Choroid plexus epithelial cell (primary cell): Measurements from ENCODE around the gene GRIA1.

Experiments
- DNase-seq: peaks from one replicate; pipeline ENCODE4 v3.0.0-alpha.2; 2010; ENCODE audit warnings: low read depth
- H3K4me3 ChIP-seq: 2 replicates; pipeline ENCODE4 v1.5.1; 2011; ENCODE audit warnings: low read depth, mild to moderate bottlenecking, control low read depth, low read length, moderate library complexity
- TF ChIP-seq, protein P1 (sequence below): conservative IDR thresholded peaks from 2 replicates; pipeline ENCODE4 v1.5.1; 2011; ENCODE audit warnings: low read depth, mild to moderate bottlenecking, control low read depth, inconsistent platforms, low read length, moderate library complexity

Gene GRIA1

DNA sequence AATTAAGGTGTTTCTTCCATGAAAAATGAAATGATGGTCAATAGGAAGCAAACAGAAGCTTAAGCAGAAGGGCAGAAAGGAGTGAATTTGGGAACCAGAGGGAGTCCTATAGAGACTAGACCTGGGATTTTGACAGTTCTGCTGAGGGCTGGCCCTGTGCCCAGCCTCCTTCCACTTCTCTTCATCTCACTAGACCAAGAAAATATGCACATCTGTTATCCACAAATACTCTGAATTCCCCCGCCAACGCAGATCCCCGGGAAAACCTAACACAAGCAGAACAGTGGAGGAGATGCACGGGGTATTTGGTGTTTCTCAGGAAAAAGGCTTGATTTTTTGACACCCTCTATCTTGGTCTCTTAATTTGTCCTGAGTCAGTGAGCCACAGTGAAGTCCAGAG is 22.7 kb downstream of the GRIA1 start:
- peak; percentile 56 for DNase-seq
- TF ChIP-seq, protein P1, sequence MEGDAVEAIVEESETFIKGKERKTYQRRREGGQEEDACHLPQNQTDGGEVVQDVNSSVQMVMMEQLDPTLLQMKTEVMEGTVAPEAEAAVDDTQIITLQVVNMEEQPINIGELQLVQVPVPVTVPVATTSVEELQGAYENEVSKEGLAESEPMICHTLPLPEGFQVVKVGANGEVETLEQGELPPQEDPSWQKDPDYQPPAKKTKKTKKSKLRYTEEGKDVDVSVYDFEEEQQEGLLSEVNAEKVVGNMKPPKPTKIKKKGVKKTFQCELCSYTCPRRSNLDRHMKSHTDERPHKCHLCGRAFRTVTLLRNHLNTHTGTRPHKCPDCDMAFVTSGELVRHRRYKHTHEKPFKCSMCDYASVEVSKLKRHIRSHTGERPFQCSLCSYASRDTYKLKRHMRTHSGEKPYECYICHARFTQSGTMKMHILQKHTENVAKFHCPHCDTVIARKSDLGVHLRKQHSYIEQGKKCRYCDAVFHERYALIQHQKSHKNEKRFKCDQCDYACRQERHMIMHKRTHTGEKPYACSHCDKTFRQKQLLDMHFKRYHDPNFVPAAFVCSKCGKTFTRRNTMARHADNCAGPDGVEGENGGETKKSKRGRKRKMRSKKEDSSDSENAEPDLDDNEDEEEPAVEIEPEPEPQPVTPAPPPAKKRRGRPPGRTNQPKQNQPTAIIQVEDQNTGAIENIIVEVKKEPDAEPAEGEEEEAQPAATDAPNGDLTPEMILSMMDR, result no peak
- no peak overlapping the region for H3K4me3 ChIP-seq

DNA sequence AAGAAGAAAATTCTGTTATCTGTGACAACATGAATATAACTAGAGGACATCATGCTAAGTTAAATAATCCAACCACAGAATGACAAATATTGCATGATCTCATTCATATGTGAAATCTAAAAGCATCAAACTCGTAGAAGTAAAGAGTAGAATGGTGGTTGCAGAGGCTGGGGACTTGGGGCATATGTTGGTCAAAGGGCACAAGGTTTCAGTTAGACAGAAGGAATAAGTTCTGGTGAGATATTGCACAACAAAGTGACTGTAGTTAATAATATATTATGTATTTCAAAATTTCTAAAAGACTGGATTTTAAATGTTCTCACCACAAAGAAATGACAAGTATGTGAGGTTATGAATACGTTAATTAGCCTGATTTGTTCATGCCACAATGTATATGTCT is 24.8 kb downstream of the GRIA1 start:
- DNase-seq, result peak; percentile 67
- no peak overlapping the region for H3K4me3 ChIP-seq
- TF ChIP-seq, protein P1, result no peak

DNA sequence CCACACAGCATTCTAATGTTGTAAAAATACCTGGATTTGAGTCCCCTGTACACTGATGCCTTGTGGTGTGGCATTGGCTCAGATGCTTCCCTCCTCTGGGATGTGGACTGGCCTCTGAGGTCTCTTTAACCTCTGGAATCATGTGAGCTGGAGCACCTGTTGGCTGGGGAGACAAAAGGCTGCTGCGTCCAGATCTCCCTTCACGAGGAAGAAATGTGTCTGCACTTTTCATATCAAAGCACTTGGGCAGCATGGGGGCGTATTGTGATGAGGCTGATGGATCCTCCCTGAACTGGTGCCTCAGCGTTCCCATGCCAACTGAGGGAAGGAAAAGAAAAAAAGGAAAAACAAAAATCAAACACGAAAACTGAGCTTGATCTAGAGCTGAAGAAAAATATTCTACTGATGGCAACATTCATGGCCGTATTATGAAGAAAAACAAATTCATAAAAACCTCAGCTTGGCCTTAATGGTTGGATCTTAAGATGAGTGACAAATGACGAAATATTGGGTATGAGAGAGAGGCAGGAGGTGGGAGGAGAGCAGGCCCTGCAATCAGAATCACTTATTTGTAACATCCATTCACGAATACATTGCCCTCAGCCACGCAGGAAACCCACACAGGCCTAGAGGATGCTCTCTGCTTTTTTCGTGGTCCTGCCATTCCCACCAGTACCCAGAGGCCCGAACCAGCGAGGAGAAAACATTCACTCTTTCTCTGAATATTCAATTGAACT is 26.2 kb downstream of the GRIA1 start:
- no peak for DNase-seq
- H3K4me3 ChIP-seq, result no peak overlapping the region
- TF ChIP-seq, protein P1, result no peak

DNA sequence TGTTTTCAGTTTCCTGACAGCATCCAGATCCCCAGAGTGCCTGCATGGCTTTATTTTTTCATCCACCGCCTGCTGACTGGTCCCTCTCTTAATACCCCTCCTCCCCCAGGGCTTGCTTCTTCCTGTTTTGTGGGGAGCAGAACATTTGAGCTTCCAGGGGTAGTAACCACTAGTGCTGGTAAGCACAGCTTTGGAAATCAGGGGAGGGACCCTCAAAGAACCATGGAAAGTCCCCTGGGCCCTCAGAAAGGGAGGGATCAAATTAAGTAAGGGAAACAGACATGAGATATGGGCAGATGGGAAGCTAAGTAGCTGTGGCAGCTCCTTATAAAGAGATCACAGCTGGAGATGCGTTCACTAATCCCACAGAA is 26.8 kb downstream of the GRIA1 start:
- H3K4me3 ChIP-seq, result no peak overlapping the region
- no peak for DNase-seq
- TF ChIP-seq, protein P1, result no peak

DNA sequence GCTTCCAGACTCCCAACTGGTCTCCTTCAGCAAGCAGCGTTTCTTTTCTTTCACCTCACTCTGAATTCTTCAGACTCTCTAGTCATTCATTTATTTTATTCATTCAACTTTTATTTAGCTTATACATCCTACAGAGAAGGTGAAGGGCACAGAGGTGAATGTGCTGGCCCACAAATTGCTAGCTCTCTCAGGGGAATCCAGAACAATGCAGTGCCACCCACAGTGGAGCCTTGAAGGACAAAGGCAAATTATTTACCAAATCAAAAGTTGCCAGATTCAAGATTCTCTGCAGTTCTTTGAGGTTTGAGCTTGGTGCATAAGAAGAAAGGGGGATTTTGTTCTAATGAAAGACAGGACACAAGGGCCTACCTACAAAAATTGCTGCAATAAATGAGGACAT is 29.7 kb downstream of the GRIA1 start:
- no peak overlapping the region for H3K4me3 ChIP-seq
- DNase-seq, result no peak
- TF ChIP-seq, protein P1, result no peak

DNA sequence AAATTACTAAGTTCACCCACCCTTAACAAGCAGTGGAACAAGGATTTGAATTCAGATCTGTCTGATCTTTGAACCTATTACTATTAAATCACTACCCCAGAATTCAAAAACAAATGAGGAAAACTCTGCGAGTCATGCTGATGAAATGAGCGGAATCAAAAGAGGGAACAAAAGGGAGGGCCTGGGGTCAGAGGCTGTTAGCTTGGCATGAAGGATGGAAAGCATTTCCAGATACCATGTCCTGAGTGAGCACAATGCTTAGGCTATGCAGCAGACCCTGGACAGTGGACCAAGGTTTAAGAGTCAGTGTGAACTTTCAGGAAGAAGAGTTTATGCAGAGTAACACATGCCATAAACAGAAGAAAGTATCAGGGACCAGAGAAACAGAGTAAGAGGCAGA is 30.5 kb downstream of the GRIA1 start:
- peak; percentile 43 for DNase-seq
- H3K4me3 ChIP-seq, result no peak overlapping the region
- TF ChIP-seq, protein P1, result no peak

DNA sequence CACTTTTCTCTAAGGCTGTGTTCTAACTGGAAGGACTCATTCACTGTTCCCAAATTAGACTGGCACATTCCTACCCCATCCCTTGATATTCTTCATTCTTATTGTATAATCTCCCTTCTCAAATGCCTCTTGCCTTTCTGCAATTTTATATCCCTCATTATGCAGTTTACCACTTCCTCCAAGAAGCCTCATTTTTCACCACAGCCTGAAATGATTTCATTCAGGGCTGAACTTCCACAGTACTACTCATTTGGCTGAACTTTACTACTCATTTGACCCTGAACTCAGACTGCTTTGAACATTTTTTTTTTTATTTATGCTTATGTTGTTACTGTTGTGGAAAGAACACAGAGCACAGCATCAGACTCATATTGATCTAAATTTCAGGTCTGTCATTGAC is 32.7 kb downstream of the GRIA1 start:
- TF ChIP-seq, protein P1, result no peak
- DNase-seq, result peak; percentile 47
- H3K4me3 ChIP-seq, result no peak overlapping the region
